OCI-LY3 (cell line): ENCODE measurements around the gene GPATCH4.

Source experiments
- H2AFZ ChIP-seq: fragments of 200-600, 300-600 bp; shearing (Covaris generic); 2 replicates; pipeline ENCODE4 v1.6.0; 2014; ENCODE audit warnings: antibody characterized with exemption, low read depth, low read length
- H3K27ac ChIP-seq: fragments of 200-600, 300-600 bp; sonication (generic); 2 replicates; pipeline ENCODE4 v1.5.1; 2014; ENCODE audit warnings: mild to moderate bottlenecking, low read length, moderate library complexity, mixed read lengths
- H3K27me3 ChIP-seq: fragments of 200-600, 300-600 bp; sonication (generic); 2 replicates; pipeline ENCODE4 v1.6.1; 2014; ENCODE audit warnings: low read depth, low read length, mixed read lengths
- H3K36me3 ChIP-seq: fragments of 200-600, 300-600 bp; sonication (generic); replicated peaks from 2 replicates; pipeline ENCODE3; 2014; ENCODE audit warnings: low read depth, low read length, mixed read lengths
- H3K4me1 ChIP-seq: fragments of 300-600, 200-600 bp; sonication (generic); 2 replicates; pipeline ENCODE4 v1.6.1; 2014; ENCODE audit warnings: low read length, mixed read lengths
- H3K4me2 ChIP-seq: fragments of 200-600, 300-600 bp; sonication (generic); 2 replicates; pipeline ENCODE4 v1.6.1; 2014; ENCODE audit warnings: low read length, mixed read lengths
- H3K4me3 ChIP-seq: fragments of 300-600, 200-600 bp; sonication (generic); 2 replicates; pipeline ENCODE4 v1.5.1; 2014; ENCODE audit warnings: antibody characterized with exemption, mild to moderate bottlenecking, low read length, moderate library complexity
- H3K79me2 ChIP-seq: fragments of 300-600, 200-600 bp; shearing (Covaris generic); 2 replicates; pipeline ENCODE4 v1.6.1; 2014; ENCODE audit warnings: mild to moderate bottlenecking, low read length, mixed read lengths
- H3K9ac ChIP-seq: fragments of 300-600, 200-600 bp; shearing (Covaris generic); 2 replicates; pipeline ENCODE4 v1.6.0; 2014; ENCODE audit warnings: mild to moderate bottlenecking, low read length, moderate library complexity
- H3K9me3 ChIP-seq: fragments of 200-600, 300-600 bp; shearing (Covaris generic); 2 replicates; pipeline ENCODE4 v1.6.1; 2014; ENCODE audit warnings: low read length, mixed read lengths; ENCODE audit not compliant: insufficient read depth
- H4K20me1 ChIP-seq: fragments of 200-600, 300-600 bp; sonication (generic); 2 replicates; pipeline ENCODE4 v1.6.1; 2016; ENCODE audit warnings: low read length, mixed read lengths; ENCODE audit not compliant: insufficient read depth
- CTCF ChIP-seq: fragments of 200-600, 300-600 bp; sonication (generic); IDR thresholded peaks from 2 replicates; pipeline ENCODE4 v1.5.1; 2014; ENCODE audit warnings: antibody characterized with exemption, low read length, low read depth
- EZH2phosphoT487 ChIP-seq: fragments of 200-600 bp; shearing (Covaris generic); IDR thresholded peaks from 2 replicates; pipeline ENCODE4 v1.6.1; 2018; ENCODE audit warnings: antibody characterized with exemption, mixed run types, low read depth

Gene GPATCH4

GRCh38 chr1:156644146-156644545 is 42.9 kb upstream of the GPATCH4 start:
- Histone ChIP-seq H3K9me3 (no peaks in the 10 kb centered on the region), H3K4me3 (no peak overlapping the region), H3K27me3 (peaks cover 51% of the 10 kb centered on the region), H3K9ac (no peak overlapping the region), H3K36me3 (no peaks in the 10 kb centered on the region), H3K4me1 (no peaks in the 10 kb centered on the region), H4K20me1 (no peaks in the 10 kb centered on the region), H2AFZ (no peak overlapping the region), H3K4me2 (no peak overlapping the region), H3K79me2 (no peaks in the 10 kb centered on the region), H3K27ac (no peak overlapping the region)
- TF ChIP-seq CTCF (no peak), EZH2phosphoT487 (no peak)

GRCh38 chr1:156643778-156644092 is 42.5 kb upstream of the GPATCH4 start:
- Histone ChIP-seq H4K20me1 (no peaks in the 10 kb centered on the region), H3K9ac (no peak overlapping the region), H2AFZ (no peak overlapping the region), H3K27ac (no peak overlapping the region), H3K27me3 (peaks cover 51% of the 10 kb centered on the region), H3K4me2 (no peak overlapping the region), H3K4me1 (no peaks in the 10 kb centered on the region), H3K36me3 (no peaks in the 10 kb centered on the region), H3K9me3 (no peaks in the 10 kb centered on the region), H3K4me3 (no peak overlapping the region), H3K79me2 (no peaks in the 10 kb centered on the region)
- TF ChIP-seq CTCF (no peak), EZH2phosphoT487 (no peak)

- Histone ChIP-seq H3K4me2 (no peak overlapping the region), H4K20me1 (no peaks in the 10 kb centered on the region), H2AFZ (no peak overlapping the region), H3K4me1 (no peaks in the 10 kb centered on the region), H3K27me3 (peaks cover 51% of the 10 kb centered on the region), H3K9me3 (no peaks in the 10 kb centered on the region), H3K9ac (no peak overlapping the region), H3K4me3 (no peak overlapping the region), H3K36me3 (no peaks in the 10 kb centered on the region), H3K27ac (no peak overlapping the region), H3K79me2 (no peaks in the 10 kb centered on the region)
- no peak for TF ChIP-seq EZH2phosphoT487
- no peak for TF ChIP-seq CTCF
Observed at GRCh38 chr1:156643049-156643777, 41.9 kb upstream of the GPATCH4 start.

GRCh38 chr1:156642265-156643048 is 41.2 kb upstream of the GPATCH4 start:
- no peak for TF ChIP-seq CTCF
- TF ChIP-seq EZH2phosphoT487, result no peak
- Histone ChIP-seq H2AFZ (no peak overlapping the region), H3K4me3 (no peak overlapping the region), H3K36me3 (no peaks in the 10 kb centered on the region), H3K79me2 (no peaks in the 10 kb centered on the region), H3K27me3 (peaks cover 49% of the 10 kb centered on the region), H3K4me2 (no peak overlapping the region), H3K27ac (no peak overlapping the region), H3K4me1 (no peaks in the 10 kb centered on the region), H4K20me1 (no peaks in the 10 kb centered on the region), H3K9me3 (no peaks in the 10 kb centered on the region), H3K9ac (no peak overlapping the region)
